Mononuclear cell (primary cell): ENCODE results near the gene NUP58. TPM values are rescaled to one million over a fixed set of nuclear protein-coding genes. Genes with fewer than 3 reads are reported as not detected.

Source experiments
- H3K27me3 ChIP-seq: 2 replicates; pipeline ENCODE4 v1.6.0; 2011; ENCODE audit warnings: low read length, control low read depth; ENCODE audit not compliant: insufficient read depth
- H3K4me1 ChIP-seq: 2 replicates; pipeline ENCODE4 v1.5.1; 2011; ENCODE audit warnings: mild to moderate bottlenecking, low read length, control low read depth; ENCODE audit not compliant: insufficient read depth
- H3K4me3 ChIP-seq: 2 replicates; pipeline ENCODE4 v1.5.1; 2011; ENCODE audit warnings: mild to moderate bottlenecking, low read length, moderate library complexity
- H3K9me3 ChIP-seq: 2 replicates; pipeline ENCODE4 v1.5.1; 2011; ENCODE audit warnings: low read depth, mild to moderate bottlenecking, control low read depth, low read length
- total RNA-seq: library from RNA; depleted of rRNA; stranded (reverse); fragments of >200 nt; gene quantifications from one replicate; pipeline ENCODE4 v1.2.3, GENCODE V29; 2012

The NUP58 gene
- 80.7 TPM for total RNA-seq

DNA sequence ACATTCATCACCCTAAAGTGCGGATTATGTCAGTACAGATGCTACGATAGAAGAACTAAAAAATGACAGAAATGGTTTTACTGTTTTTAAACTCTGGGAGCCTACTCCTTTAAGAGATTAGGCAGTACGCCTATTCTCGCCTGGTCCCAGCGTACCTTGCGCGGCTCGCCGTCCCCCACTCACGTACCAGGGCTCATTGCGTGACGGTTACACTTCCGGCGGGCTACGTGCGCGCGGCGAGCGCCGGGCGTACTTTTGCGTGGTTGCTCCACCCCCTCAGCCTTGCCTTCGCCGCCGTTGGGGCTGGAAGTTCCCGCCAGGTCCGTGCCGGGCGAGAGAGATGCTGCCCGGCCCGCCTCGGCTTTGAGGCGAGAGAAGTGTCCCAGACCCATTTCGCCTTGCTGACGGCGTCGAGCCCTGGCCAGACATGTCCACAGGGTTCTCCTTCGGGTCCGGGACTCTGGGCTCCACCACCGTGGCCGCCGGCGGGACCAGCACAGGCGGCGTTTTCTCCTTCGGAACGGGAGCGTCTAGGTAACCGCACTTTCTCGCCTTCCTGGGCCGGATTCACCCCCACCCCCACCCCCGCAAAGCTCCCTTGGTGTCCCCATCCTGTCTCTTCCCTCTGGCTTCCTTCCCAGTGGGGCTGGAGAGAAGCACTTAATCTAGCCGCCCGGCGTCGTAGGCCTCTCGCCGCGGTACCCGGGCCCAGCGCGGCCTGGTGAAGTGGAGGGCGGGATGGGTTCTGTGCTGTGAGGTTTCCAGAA, at the start of gene NUP58:
TSS of gene NUP58 (plus strand) at position 279 of the 767 bp plus-strand sequence. CDS start at position 428, 149 bp downstream.
- peak within 1 kb of the TSS; percentile 85 for H3K4me3 ChIP-seq
- H3K9me3 ChIP-seq = no peaks in the 10 kb centered on the region
- H3K27me3 ChIP-seq = peaks cover 12% of the 10 kb centered on the region
- peaks cover 50% of the 10 kb centered on the region for H3K4me1 ChIP-seq

DNA sequence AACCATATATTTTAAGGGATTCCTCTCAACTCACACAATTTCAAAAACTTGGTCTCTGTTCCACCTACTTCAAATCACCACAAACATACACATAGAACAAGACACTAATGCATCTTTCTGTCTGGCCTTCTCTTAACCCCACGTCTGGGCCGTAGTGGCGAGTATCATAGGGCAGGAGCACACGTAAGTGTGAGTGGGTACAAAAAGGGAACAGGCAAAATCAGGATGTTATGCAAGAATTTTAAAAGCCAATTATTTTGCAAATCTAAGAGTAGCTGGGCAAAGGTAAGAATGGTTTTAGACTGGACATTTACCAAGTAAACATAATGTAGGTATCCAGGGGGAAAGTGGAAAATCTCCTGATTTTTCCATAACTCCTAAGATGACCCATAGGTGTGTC, 49.2 kb upstream of the NUP58 start:
- H3K4me1 ChIP-seq = peaks cover 10% of the 10 kb centered on the region
- no peaks in the 10 kb centered on the region for H3K27me3 ChIP-seq
- H3K4me3 ChIP-seq = no peak overlapping the region
- no peaks in the 10 kb centered on the region for H3K9me3 ChIP-seq

DNA sequence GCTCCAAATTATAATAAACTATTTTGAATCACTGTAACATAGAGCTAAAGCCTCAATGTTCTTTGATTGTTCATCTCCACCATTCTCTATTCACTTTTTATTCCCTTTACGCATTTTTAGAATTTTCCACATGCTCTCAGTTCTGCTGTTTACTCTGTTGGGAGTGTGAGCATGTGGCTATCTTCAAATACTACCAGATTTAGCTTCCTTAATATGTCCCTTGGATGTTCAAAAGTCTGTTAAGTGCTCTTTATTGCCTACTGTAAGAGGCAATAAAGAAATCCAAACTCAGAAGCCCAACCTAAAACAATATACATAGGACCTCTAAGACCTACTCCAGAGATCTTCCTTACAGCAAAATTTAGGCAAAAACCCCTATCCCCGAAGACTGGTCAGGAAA, 48.7 kb upstream of the NUP58 start:
- Histone ChIP-seq H3K4me3 (no peak overlapping the region), H3K27me3 (no peaks in the 10 kb centered on the region), H3K9me3 (no peaks in the 10 kb centered on the region), H3K4me1 (peaks cover 10% of the 10 kb centered on the region)

DNA sequence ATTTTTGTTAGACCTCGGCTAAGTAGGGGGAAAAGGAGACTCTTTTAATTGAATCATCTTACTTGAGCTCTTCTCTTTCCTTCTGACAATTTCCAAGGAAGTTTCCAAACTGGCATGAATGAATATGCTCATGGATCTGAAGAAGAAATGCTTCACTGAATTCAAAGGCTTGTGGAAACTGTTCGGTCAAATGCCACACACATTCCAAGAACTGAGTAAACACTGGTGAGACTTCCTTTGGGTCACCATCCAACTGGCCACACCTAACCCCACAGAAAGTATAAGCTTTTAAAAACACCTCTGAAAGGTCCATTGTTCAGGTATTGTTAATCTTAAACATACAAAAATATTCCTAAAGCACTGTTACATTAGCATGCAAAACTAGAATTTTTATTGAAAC, 47.7 kb upstream of the NUP58 start:
- Histone ChIP-seq H3K27me3 (no peaks in the 10 kb centered on the region), H3K9me3 (no peaks in the 10 kb centered on the region), H3K4me1 (peaks cover 10% of the 10 kb centered on the region), H3K4me3 (no peak overlapping the region)

DNA sequence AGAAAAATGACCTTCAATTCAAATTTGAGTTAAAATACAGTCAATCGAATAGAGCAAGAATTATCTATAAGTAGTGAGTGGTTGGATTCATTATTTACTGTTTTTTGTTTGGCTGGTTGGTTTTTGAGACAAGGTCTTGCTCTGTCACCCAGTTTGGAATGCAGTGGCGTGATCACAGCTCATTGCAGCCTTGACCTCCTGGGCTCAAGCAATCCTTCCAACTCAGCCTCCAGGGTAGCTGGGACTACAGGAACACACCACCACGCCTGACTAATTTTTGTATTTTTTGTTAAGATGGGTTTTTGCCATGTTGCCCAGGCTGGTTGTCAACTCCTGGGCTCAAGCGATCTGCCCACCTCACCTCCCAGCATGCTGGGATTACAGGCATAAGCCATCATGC, 39.2 kb upstream of the NUP58 start:
- no peaks in the 10 kb centered on the region for H3K9me3 ChIP-seq
- H3K4me3 ChIP-seq = no peak overlapping the region
- H3K4me1 ChIP-seq = no peaks in the 10 kb centered on the region
- no peaks in the 10 kb centered on the region for H3K27me3 ChIP-seq

DNA sequence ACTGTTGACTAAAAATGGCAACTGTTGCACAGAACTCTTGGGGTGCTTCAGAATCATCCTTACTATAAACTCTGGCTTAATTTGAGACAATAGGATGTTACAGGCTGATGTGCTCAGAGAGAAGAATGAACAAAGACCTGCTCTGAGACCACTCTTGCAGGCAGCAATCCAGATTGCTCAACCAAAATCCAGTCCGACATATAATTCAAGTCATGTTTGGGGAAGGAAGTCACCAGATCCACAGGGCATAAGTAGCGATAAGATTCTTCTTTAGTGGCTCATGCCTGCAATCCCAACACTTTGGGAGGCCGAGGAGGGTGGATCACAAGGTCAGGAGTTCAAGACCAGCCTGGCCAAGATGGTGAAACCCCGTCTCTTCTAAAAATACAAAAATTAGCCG, 34.7 kb upstream of the NUP58 start:
- H3K9me3 ChIP-seq = no peaks in the 10 kb centered on the region
- H3K4me3 ChIP-seq = no peak overlapping the region
- no peaks in the 10 kb centered on the region for H3K4me1 ChIP-seq
- H3K27me3 ChIP-seq = no peaks in the 10 kb centered on the region

DNA sequence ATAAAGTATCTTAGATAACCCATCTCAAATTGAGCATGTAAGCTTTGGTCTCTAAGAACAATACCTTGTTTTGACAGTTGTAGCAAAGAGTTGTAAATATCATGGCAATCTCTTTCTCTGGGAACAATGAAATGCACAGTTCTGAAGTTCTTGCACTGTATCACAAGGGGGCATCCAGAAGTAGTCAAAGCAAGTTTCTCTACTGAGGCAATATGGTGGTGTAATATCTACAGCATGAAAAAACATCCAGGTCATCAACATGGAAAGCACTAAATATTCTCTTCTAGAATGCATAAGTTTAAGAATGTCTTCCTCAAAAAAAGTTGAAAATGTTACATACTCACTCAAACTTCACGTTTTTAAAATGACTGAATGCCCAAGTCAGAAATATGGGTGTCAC, 33.7 kb upstream of the NUP58 start:
- Histone ChIP-seq H3K27me3 (no peaks in the 10 kb centered on the region), H3K4me1 (no peaks in the 10 kb centered on the region), H3K4me3 (no peak overlapping the region), H3K9me3 (no peaks in the 10 kb centered on the region)

GRCh38 chr13:25268561-25268960, 32.9 kb upstream of the NUP58 start:
- H3K9me3 ChIP-seq = no peaks in the 10 kb centered on the region
- H3K4me3 ChIP-seq = no peak overlapping the region
- H3K4me1 ChIP-seq = no peaks in the 10 kb centered on the region
- H3K27me3 ChIP-seq = no peaks in the 10 kb centered on the region

GRCh38 chr13:25276748-25277147, 24.7 kb upstream of the NUP58 start:
- no peaks in the 10 kb centered on the region for H3K27me3 ChIP-seq
- peaks cover 13% of the 10 kb centered on the region for H3K4me1 ChIP-seq
- no peaks in the 10 kb centered on the region for H3K9me3 ChIP-seq
- no peak overlapping the region for H3K4me3 ChIP-seq

- Histone ChIP-seq H3K27me3 (no peaks in the 10 kb centered on the region), H3K4me1 (peaks cover 27% of the 10 kb centered on the region), H3K4me3 (no peak overlapping the region), H3K9me3 (no peaks in the 10 kb centered on the region)
Measured at GRCh38 chr13:25280396-25280795, 21.0 kb upstream of the NUP58 start.

- Histone ChIP-seq H3K4me3 (no peak overlapping the region), H3K27me3 (no peaks in the 10 kb centered on the region), H3K4me1 (peaks cover 36% of the 10 kb centered on the region), H3K9me3 (no peaks in the 10 kb centered on the region)
Measured at GRCh38 chr13:25281193-25281934, 20.1 kb upstream of the NUP58 start.

DNA sequence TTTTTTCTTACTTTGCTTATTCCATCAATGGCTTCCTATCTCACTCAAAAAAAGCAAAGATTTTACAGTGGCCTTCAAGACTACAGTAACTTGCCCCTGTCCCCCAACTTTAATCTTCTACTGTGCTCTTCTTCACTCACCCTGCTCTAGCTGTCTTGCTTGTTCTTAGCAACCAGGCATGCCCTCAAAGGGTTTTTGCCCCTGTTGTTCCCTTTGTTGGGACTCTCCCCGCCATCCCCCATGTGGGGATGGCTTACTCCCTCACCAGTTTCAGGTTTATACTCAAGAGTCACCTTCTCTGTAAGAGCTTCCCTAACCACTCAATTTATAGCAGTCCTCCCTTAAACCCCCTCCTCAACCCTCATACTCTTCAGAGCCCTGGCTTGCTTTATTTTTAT, 19.5 kb upstream of the NUP58 start:
- Histone ChIP-seq H3K4me1 (peaks cover 36% of the 10 kb centered on the region), H3K9me3 (no peaks in the 10 kb centered on the region), H3K4me3 (no peak overlapping the region), H3K27me3 (no peaks in the 10 kb centered on the region)

DNA sequence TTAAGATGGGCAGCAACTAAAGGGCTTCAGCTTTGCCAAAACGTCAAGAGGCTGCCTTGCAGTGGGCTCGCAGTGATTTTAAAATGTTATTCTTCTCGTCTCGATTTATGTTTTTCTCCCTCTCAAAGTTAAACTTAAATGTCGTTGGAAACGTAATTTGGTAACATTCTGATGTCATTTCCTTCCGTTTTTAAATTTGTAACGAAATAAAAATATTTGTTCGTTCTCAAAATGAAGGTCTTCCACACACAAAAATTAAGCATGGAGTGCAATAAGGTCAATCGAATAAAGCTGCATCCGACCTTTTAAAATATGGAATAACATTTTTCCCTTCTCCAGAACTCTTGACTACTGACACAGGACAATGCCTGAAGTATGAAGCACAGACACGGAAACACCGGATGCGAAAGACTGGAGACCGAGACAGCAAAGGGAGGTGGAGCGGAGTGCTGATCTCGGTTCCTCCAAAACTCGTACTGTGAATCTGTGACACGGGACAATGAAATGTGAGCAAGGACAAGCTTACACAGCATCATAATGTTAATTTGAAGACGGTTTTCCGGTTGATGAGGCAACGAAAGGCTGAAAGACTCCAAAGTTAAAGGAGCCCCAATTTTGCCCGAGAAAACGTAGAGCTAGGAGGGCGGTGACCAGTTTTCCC, 15.0 kb upstream of the NUP58 start:
- H3K27me3 ChIP-seq = peaks cover 3% of the 10 kb centered on the region
- H3K4me3 ChIP-seq = peak overlapping the region; percentile 98
- H3K4me1 ChIP-seq = peaks cover 31% of the 10 kb centered on the region
- no peaks in the 10 kb centered on the region for H3K9me3 ChIP-seq

GRCh38 chr13:25286969-25287961, 14.2 kb upstream of the NUP58 start, which contains the start of gene MTMR6:
MTMR6 (minus strand) TSS chr13:25287488; CDS start chr13:25287247, 241 bp downstream.
- Histone ChIP-seq H3K4me1 (peaks cover 23% of the 10 kb centered on the region), H3K4me3 (peak within 1 kb of the TSS; percentile 98), H3K9me3 (no peaks in the 10 kb centered on the region), H3K27me3 (peaks cover 3% of the 10 kb centered on the region)
